Stimulated activated CD8-positive, alpha-beta memory T cell treated with anti-CD3 and anti-CD28 coated beads, Interleukin-15, amount 100 ng/mL, for 24 hours (primary cell): ENCODE results near the gene SLC37A3.
A peak's percentile ranks its signal among the peaks of the same experiment; 100 is the strongest.
"Not testable (repeated sequence)": the region's sequence is repeated elsewhere in the genome, so short reads cannot be mapped to it uniquely, and the experiment has no call there.

Experiments
- DNase-seq: peaks from one replicate; pipeline ENCODE4 v3.0.0-alpha.2; 2020; ENCODE audit warnings: low read depth

Gene SLC37A3, protein sequence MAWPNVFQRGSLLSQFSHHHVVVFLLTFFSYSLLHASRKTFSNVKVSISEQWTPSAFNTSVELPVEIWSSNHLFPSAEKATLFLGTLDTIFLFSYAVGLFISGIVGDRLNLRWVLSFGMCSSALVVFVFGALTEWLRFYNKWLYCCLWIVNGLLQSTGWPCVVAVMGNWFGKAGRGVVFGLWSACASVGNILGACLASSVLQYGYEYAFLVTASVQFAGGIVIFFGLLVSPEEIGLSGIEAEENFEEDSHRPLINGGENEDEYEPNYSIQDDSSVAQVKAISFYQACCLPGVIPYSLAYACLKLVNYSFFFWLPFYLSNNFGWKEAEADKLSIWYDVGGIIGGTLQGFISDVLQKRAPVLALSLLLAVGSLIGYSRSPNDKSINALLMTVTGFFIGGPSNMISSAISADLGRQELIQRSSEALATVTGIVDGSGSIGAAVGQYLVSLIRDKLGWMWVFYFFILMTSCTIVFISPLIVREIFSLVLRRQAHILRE

DNA sequence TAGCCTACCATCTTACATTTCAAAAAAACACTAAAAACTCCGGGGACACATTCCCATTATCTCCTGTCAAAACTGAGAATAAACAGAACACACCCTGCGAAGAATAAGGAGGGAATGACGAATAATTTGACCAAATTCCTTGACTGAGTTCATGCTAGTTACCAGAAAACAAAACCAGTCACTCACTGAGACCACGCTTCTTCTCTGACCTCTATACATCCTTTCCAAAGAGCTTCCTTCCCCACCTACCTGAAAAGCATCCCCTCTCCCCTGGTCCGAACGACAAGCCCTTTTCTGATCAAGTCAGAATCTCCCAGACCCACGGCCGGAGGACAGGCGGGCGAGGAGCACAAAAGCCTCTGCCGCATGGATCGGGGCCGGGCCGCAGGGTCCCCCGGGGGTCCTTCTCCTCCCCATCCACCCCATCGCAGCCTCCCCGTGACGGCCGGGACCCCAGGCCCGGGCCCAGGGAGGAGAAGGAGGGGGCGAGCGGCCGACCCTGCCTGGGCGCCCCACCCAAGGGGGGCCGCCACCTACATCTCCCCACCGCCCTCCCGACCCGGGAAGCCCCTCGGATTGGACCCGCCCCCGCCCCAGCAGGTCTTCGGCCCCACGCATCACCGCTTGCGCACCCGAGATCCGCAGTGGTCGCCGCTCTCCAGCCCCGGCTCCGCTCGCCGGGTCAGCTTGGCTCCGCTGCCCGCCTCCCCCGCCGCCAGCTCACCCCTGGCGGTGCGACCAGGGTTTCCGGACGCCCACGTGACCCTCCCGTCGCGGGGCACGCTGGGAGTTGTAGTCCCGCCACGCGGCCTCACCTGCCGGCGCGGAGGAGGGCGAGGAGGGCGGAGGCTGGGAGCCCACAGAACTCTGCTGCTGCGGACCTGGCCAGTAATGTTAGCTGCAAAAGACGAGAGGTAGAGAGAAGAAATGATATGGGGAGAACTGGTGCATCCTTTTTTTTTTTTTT is at the start of gene SLC37A3:
Gene SLC37A3, minus strand, starts transcription at position 747 of the 967 bp plus-strand sequence. CDS start 16,004 bp downstream, outside the sequence.
- DNase-seq = peak; percentile 72

- no peak for DNase-seq
These were observed 49.5 kb upstream of the SLC37A3 start for GRCh38 chr7:140447841-140448240.

DNA sequence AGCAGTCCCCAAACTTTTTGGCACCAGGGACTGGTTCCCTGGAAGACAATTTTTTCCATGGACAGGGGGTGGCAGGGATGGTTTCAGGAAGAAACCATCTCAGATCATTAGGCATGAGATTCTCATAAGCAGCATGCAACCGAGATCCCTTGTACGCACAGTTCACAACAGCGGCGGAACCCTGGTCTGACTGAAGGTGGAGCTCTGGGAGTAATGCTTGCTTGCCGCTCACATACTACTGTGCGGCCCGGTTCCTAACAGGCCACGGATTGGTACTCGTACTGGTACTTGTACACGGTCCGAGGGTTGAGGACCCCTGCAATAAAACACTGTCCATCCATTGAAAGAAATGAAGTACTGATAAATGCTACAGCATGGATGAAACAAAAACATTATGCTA is 48.1 kb upstream of the SLC37A3 start:
- no peak for DNase-seq

DNA sequence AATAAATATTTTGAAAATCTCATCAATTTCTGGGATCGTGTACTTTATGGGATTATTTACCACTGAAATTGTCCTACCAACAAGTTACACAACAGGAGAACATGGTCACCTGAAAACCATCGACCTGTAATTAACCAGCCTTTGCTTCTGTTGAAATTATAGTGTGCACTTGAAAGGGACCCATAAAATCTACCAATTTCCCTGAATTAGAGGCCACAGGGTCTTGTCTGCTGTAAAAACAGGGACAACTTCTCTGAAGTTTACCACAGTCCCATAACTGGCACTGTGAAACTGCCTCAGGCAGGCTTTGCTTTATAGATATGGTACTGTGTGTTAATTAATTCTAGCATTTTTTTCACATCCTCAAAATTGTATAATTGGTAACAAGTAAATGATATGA is 43.2 kb upstream of the SLC37A3 start:
- DNase-seq = no peak

DNA sequence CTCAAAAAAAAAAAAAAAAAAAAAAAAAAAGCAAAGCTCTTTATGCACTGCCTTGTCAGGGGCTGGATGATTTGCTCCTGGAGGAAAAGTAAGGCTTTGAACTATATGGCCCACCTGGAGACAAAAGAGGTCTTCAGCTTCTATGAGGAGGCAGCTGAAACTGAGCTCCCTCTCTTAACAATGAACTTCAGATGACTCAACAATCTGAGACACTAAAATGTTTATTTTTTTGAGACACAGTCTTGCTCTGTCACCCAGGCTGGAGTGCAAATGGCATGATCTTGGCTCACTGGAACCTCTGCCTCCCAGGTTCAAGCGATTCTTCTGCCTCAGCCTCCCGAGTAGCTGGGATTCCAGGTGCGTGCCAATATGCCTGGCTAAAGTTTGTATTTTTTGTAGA is 42.3 kb upstream of the SLC37A3 start:
- DNase-seq = no peak

GRCh38 chr7:140439359-140439758 is 41.0 kb upstream of the SLC37A3 start:
- DNase-seq = no peak

DNA sequence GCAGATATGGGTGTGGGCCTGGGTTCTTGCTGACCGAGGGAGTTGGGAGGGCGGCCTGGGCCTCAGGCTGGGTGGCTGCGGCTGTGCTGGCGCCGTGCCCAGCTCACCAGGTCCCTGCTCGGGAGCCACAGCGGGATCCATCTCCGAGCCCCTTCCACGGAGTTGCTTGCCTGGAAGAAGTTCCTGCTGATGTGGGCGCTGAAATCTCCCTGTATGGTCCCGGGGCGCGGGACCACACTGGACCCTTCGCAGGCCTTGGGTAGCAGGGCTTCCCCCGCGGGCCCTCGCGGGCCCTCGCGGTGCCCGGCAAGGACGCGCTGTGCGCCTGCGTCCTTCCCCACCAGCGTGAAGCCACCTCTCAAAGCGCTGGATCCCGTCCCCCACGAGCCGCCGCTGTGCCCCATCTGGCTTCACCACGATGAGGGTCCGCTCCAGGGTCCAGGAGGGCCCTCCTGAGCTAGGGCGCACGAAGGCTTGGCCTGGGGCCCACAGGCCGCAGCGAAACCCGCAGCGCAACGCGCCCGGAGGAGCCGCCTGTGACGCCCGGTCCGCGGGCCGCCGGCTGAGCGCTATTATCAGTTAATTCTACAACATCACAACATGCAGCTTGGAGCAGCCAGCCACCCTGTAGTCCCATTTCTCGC is 37.0 kb upstream of the SLC37A3 start:
- DNase-seq = no peak

DNA sequence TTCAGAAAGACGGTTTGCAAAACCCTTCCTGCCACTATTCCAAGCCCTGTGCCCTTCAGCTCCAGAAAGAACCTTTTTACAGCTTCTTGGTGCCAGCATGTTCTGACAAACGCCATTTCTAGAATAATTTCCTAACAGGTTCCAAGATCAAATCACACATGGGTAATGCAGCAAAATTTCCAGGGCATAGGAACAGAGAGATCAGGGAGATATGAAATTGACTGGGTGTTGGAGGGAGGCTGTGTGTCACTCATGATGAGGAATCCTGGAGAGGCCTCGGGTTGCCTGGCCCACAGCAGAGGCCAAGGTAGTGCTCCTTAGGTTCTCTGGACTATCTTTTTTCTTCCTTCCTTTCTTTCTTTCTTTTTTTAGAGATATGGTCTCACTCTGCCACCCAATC is 35.1 kb upstream of the SLC37A3 start:
- DNase-seq = no peak

GRCh38 chr7:140426130-140426529 is 27.8 kb upstream of the SLC37A3 start:
- no peak for DNase-seq

DNA sequence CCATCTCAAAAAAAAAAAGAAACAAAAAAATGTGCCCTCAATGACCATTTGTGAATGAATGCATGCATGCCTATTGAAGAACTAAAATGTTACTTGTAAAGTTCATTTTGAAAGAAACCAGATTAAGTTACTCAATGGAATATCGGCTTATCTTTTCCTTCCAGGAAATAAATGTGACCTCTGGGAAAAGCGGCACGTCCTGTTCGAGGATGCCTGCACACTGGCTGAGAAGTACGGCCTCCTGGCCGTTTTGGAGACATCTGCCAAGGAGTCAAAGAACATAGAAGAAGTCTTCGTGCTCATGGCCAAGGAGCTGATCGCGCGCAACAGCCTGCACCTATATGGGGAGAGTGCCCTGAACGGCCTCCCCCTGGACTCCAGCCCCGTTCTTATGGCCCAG is 27.4 kb upstream of the SLC37A3 start:
- no peak for DNase-seq

- DNase-seq = no peak
These were observed 25.2 kb upstream of the SLC37A3 start for GRCh38 chr7:140423501-140423900.

DNA sequence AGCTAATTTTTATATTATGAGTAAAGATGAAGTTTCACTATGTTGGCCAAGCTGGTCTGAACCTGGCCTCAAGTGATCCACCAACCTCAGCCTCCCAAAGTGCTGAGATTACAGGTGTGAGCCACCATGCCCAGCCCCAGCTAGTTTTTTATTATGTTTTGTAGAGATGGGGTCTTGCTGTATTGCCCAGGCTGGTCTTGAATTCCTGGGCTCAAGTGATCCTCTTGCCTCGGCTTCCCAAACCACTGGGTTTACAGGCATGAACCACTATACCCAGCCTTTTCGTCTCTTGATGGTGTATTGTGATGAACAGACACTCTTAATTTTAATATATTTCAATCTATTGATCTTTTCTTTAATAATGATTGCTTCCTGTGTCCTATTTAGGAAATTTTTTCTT is 23.2 kb upstream of the SLC37A3 start:
- DNase-seq = no peak

DNA sequence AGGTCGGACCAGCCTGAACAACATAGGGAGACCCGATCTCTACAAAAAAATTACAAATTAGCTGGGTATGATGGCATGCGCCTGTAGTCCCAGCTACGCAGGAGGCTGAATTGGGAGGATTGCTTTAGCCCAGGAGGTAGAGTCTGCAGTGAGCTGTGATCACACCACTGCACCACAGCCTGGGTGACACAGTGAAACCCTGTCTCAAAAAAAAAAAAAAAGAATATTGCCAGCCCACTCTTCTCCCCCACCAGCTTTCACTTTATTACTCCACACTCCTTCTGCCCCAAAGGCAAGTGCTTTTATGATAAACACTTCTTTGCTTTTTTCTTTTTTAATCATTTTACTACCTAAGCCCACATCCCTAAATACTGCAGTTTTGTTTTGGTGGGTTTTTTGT is 20.3 kb upstream of the SLC37A3 start:
- DNase-seq = no peak

GRCh38 chr7:140418156-140418472 is 19.8 kb upstream of the SLC37A3 start:
- DNase-seq = not testable (repeated sequence)

DNA sequence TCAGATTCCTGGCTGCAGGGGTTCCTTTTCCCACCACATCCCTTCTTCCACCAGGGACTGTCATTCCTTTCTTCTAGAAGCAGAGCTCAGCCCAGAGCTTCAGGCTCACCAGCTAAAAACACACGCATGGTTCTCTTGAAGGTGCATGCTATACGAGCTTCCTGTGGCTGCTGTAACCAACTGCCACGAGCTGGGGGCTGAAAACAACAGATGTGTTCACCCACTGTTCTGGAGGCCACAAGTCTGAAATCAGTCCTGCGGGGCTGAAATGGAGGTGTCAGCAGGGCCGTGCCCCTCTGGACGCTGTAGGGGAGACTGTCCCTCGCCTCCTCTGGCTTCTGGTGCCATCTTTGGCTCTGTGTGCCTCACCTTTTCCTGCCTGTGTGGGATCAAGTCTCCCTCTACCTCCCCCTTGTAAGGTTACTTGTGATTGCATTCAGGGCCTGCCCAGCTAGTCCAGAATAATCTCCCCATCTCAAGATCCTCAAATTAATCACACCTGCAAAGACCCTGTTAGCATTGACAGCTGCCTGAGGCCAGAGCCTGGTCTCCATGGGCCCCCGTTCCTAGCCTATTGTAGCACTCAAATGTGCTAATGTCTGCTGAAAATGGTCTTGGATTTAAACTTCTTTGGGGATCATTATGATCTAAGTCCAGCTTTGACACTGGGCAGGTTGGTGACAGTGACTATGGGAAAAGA is 19.3 kb upstream of the SLC37A3 start:
- DNase-seq = no peak

GRCh38 chr7:140416560-140416959 is 18.2 kb upstream of the SLC37A3 start:
- DNase-seq = no peak

- not testable (repeated sequence) for DNase-seq
These were observed 17.5 kb upstream of the SLC37A3 start for GRCh38 chr7:140415816-140416215.

DNA sequence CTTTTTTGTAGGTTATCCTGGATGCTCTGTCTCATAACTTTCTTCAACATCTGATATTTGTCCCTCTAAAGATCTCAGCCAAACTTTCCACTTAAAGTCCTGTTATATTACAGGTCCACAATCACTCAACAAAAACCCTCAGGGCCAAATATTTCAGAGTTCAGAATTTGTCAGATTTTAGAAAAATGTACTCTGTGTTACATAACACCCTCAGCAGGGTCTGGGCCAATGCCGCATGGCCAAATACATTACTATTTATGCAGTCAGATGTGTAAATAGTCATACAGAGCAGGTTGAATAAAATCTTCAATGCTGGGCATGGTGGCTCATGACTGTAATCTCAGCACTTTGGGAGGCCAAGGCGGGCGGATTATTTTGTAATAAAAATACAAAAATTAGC is 17.0 kb upstream of the SLC37A3 start:
- no peak for DNase-seq

- no peak for DNase-seq
These were observed 6.3 kb upstream of the SLC37A3 start for GRCh38 chr7:140404565-140405065.

DNA sequence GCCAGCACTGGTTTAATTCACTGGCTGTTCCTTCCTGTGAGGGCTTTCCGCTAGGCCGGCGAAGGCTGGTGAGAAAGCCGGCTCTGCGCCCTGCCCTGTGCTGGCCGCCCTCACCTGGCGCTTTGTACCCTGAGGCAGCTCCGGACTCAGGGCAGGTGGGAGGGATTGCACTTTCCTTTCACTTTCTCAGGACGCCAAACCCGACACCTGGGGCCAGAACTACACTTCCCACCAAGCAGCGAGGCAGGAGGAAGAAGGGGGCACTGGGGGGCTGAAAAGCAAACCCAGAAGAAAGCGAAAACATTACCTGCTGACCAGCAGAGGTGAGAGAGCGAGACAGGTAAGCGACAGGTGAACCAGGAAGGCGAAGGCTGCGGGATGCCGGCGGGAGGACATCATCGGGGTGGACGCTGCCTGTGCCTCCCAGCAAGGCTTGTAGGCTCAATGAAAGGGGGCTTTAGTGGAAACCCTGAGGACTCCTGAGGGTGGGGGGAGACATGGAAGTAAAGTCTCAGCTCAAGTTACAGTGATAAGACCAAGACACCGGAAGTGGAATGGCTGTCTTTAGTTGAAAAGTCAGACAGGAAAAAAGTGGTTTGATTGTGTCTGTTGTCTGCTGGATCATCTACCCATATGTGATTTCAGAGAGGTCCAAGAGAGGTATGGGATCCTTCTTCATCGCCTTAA is 5.7 kb upstream of the SLC37A3 start, which contains the start of gene RAB19:
Gene RAB19, plus strand, starts transcription at position 181 of the 687 bp plus-strand sequence. CDS start 3,589 bp downstream, outside the sequence.
- DNase-seq = no peak
